ENCODE data around the gene CHD2. TPM values are rescaled to one million over a fixed set of nuclear protein-coding genes. Genes with fewer than 3 reads are reported as not detected.
A peak's percentile ranks its signal among the peaks of the same experiment; 100 is the strongest.

Gene CHD2
- total RNA-seq, 1 experiment from 2014 or later, result 101 TPM

- H3K36me3 Mint-ChIP-seq, result peaks cover 52% of the 10 kb centered on the region
These were observed 126.3 kb downstream of the CHD2 start for GRCh38 chr15:93026380-93026817.

DNA sequence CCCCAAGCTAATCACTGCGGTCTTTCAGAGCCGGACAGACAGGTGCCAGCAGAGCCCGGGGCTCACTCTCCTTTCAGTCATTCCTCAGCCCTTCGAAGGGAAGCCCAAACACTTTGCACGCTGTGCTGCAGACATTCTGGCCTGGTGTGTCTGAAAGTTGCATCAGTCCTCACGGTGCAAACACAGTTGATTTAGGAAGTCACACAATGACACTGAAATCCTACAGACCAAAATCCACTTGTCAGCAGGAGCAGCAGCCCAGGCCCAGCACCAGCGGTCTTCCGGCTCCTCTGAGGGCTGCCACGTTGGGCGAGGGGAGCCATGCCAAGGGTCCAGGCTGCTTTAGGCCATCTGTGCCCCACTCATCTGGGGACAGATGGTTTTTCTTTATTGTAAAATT is 127.3 kb downstream of the CHD2 start:
- H3K4me1 Mint-ChIP-seq, result peaks cover 28% of the 10 kb centered on the region
- TF ChIP-seq, protein P1, sequence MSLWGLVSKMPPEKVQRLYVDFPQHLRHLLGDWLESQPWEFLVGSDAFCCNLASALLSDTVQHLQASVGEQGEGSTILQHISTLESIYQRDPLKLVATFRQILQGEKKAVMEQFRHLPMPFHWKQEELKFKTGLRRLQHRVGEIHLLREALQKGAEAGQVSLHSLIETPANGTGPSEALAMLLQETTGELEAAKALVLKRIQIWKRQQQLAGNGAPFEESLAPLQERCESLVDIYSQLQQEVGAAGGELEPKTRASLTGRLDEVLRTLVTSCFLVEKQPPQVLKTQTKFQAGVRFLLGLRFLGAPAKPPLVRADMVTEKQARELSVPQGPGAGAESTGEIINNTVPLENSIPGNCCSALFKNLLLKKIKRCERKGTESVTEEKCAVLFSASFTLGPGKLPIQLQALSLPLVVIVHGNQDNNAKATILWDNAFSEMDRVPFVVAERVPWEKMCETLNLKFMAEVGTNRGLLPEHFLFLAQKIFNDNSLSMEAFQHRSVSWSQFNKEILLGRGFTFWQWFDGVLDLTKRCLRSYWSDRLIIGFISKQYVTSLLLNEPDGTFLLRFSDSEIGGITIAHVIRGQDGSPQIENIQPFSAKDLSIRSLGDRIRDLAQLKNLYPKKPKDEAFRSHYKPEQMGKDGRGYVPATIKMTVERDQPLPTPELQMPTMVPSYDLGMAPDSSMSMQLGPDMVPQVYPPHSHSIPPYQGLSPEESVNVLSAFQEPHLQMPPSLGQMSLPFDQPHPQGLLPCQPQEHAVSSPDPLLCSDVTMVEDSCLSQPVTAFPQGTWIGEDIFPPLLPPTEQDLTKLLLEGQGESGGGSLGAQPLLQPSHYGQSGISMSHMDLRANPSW (CRISPR knock-in tag; conservative IDR thresholded peaks at IDR 0.05; ENCODE audit: low read depth), result no peak
- peak; percentile 79 for TF ChIP-seq GABPB1 (CRISPR knock-in tag; IDR thresholded peaks at IDR 0.05)
- no peaks in the 10 kb centered on the region for H3K9me3 Mint-ChIP-seq
- ATAC-seq (no peak), DNase-seq (ENCODE audit: low spot score) (no peak)
- H3K36me3 Mint-ChIP-seq, result peaks cover 42% of the 10 kb centered on the region
- no peak overlapping the region for H3K27ac Mint-ChIP-seq
- H3K27me3 Mint-ChIP-seq (ENCODE audit: low read depth), result no peaks in the 10 kb centered on the region
- CTCF ChIA-PET, result interaction anchor here (1.0 to 6.3 kb wide), 3 partner anchors 9 to 1092 kb away, joined by 4 to 89 read pairs (median 5); no protein-coding TSS in a partner anchor
- POLR2A ChIA-PET, result no interaction called here
- H3K4me3 Mint-ChIP-seq, result no peak overlapping the region

More at GRCh38 chr15:93026380-93026817, 126.3 kb downstream of the CHD2 start:
- no peak for TF ChIP-seq SP1 (CRISPR knock-in tag; conservative IDR thresholded peaks at IDR 0.05)
- TF ChIP-seq, protein P2, sequence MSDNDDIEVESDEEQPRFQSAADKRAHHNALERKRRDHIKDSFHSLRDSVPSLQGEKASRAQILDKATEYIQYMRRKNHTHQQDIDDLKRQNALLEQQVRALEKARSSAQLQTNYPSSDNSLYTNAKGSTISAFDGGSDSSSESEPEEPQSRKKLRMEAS (CRISPR knock-in tag; IDR thresholded peaks at IDR 0.05), result no peak
- no peak for TF ChIP-seq ESRRA (CRISPR knock-in tag; IDR thresholded peaks at IDR 0.05; ENCODE audit: borderline replicate concordance)
- no peak for TF ChIP-seq NR1H2 (CRISPR knock-in tag; IDR thresholded peaks at IDR 0.05)
- no peak for TF ChIP-seq RORB (CRISPR knock-in tag; IDR thresholded peaks at IDR 0.05)
- Mint-ChIP-seq H3K27ac (peak overlapping the region; percentile 58), H3K4me3 (no peak overlapping the region), H3K4me1 (peaks cover 27% of the 10 kb centered on the region), H3K9me3 (no peaks in the 10 kb centered on the region), H3K27me3 (ENCODE audit: low read depth) (no peaks in the 10 kb centered on the region)
- CTCF ChIA-PET, result no interaction called here
- DNase-seq (ENCODE audit: low spot score) (no peak), ATAC-seq (no peak)
- POLR2A ChIA-PET, result no interaction called here

DNA sequence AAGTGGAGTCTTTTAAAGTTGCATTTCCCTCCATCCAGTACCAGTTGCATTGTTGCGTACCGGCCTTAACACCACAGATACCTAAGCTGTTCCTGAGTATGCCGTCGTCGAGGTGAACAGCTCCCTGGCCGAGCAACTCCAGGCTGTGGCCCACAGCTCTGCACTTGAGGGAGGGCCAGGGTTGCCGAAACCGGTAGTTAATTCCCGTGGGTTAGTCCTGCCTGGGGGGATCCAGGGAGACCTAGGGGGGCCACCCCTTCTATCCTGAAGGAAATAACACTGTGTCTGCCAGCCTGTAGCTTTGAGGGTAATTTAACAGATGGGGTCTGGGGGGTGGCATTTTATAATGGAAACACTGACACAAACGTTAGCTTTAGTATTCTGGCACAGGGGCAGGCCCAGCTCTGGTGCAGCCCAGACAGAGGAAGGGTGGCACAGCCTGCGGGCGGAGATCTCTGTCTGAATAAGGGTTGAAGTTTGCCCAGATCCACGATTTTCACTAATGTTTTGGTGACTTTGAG is 128.0 kb downstream of the CHD2 start:
- ATAC-seq, result no peak
- no peak overlapping the region for H3K4me3 Mint-ChIP-seq
- H3K36me3 Mint-ChIP-seq, result peaks cover 34% of the 10 kb centered on the region
- H3K27ac Mint-ChIP-seq, result peak overlapping the region; percentile 8; the same call in 1 of the 2 replicates
- peaks cover 28% of the 10 kb centered on the region for H3K4me1 Mint-ChIP-seq
- CTCF ChIA-PET, result interaction anchor here (0.6 to 6.3 kb wide), 10 partner anchors 9 to 1091 kb away, joined by 3 to 89 read pairs (median 6); partner anchors contain the start of gene CHD2
- no peaks in the 10 kb centered on the region for H3K9me3 Mint-ChIP-seq
- H3K27me3 Mint-ChIP-seq (ENCODE audit: low read depth), result no peaks in the 10 kb centered on the region
- POLR2A ChIA-PET, result interaction anchor here (0.7 kb wide), 1 partner anchor 16 kb away, joined by 3 read pairs; no protein-coding TSS in a partner anchor
- no peak for DNase-seq (ENCODE audit: low spot score)
- no peak for TF ChIP-seq ZMAT4 (CRISPR knock-in tag; IDR thresholded peaks at IDR 0.05)
- no peak for TF ChIP-seq TEAD1 (CRISPR knock-in tag; IDR thresholded peaks at IDR 0.05)
- no peak for TF ChIP-seq NR3C1 (CRISPR knock-in tag; conservative IDR thresholded peaks at IDR 0.05; ENCODE audit: low read depth)
- no peak for TF ChIP-seq GRHL2 (CRISPR knock-in tag; IDR thresholded peaks at IDR 0.05; ENCODE audit: insufficient replicate concordance, severe bottlenecking)
- TF ChIP-seq PRDM15 (CRISPR knock-in tag; IDR thresholded peaks at IDR 0.05), result no peak
- TF ChIP-seq SOX15 (CRISPR knock-in tag; IDR thresholded peaks at IDR 0.05), result no peak
- TF ChIP-seq ZBTB21 (CRISPR knock-in tag; IDR thresholded peaks at IDR 0.05; ENCODE audit: borderline replicate concordance), result no peak
- no peak for TF ChIP-seq E2F1 (CRISPR knock-in tag; IDR thresholded peaks at IDR 0.05)
- TF ChIP-seq, protein P1 (CRISPR knock-in tag; conservative IDR thresholded peaks at IDR 0.05; ENCODE audit: low read depth), result no peak
- no peak for TF ChIP-seq ATF2 (CRISPR knock-in tag; IDR thresholded peaks at IDR 0.05; ENCODE audit: borderline replicate concordance, low read depth)
- no peak for TF ChIP-seq GABPB1 (CRISPR knock-in tag; IDR thresholded peaks at IDR 0.05)
- TF ChIP-seq IRF2 (CRISPR knock-in tag; IDR thresholded peaks at IDR 0.05; ENCODE audit: borderline replicate concordance, low read depth), result no peak
- no peak for TF ChIP-seq ZNF671 (CRISPR knock-in tag; IDR thresholded peaks at IDR 0.05)
- TF ChIP-seq EMX1 (CRISPR knock-in tag; IDR thresholded peaks at IDR 0.05), result no peak

All from WTC11 (cell line).